GM12878 (cell line): Measurements from ENCODE around the gene CSH2. TPM values are rescaled to one million over a fixed set of nuclear protein-coding genes. Genes with fewer than 3 reads are reported as not detected.

Experiments
- BHLHE40 ChIP-seq, 2 experiments: fragments of 450-650 bp in 1 of 2; IDR thresholded peaks; 2 replicates each; pipeline ENCODE4 v1.6.1; 2011 to 2017; ENCODE audit warnings: low read depth in 2 of 2, borderline replicate concordance in 1 of 2, improper control_type of control experiment in 1 of 2, low read length in 1 of 2, mild to moderate bottlenecking in 1 of 2
- CBFB ChIP-seq: IDR thresholded peaks from 2 replicates; pipeline ENCODE4 v1.6.1; 2016; ENCODE audit warnings: antibody characterized with exemption, low read depth
- CBX5 ChIP-seq: sonication (generic); IDR thresholded peaks from 2 replicates; pipeline ENCODE4 v1.6.1; 2016; ENCODE audit warnings: low read depth, moderate library complexity, mild to moderate bottlenecking, inconsistent platforms
- CHD1 ChIP-seq: IDR thresholded peaks from 2 replicates; pipeline ENCODE4 v1.6.1; 2012; ENCODE audit warnings: low read depth, low read length, improper control_type of control experiment
- CREB1 ChIP-seq: IDR thresholded peaks from 2 replicates; pipeline ENCODE4 v1.6.1; 2012; ENCODE audit warnings: low read depth, mild to moderate bottlenecking, inconsistent platforms
- HDAC6 ChIP-seq: fragments of 200-600 bp; sonication (generic); IDR thresholded peaks from one replicate; pipeline ENCODE4 v1.8.0; 2017; ENCODE audit warnings: antibody characterized with exemption; ENCODE audit not compliant: unreplicated experiment
- IKZF1 ChIP-seq: fragments of 450-650 bp; conservative IDR thresholded peaks from 2 replicates; pipeline ENCODE4 v1.6.1; 2017; ENCODE audit warnings: antibody characterized with exemption, mild to moderate bottlenecking
- MTA2 ChIP-seq: fragments of 450-650 bp; IDR thresholded peaks from 2 replicates; pipeline ENCODE4 v1.6.1; 2016; ENCODE audit warnings: low read depth, mild to moderate bottlenecking, moderate library complexity
- NR2C2 ChIP-seq: IDR thresholded peaks from 2 replicates; pipeline ENCODE4 v1.6.1; 2011; ENCODE audit warnings: borderline replicate concordance, low read depth; ENCODE audit not compliant: control insufficient read depth, insufficient read length
- PRDM15 ChIP-seq: fragments of 450-650 bp; formaldehyde crosslinking; IDR thresholded peaks from 2 replicates; pipeline ENCODE4 v1.4.0; 2020; ENCODE audit warnings: mild to moderate bottlenecking, moderate library complexity
- RAD51 ChIP-seq: fragments of 450-650 bp; IDR thresholded peaks from 2 replicates; pipeline ENCODE4 v1.6.1; 2016; ENCODE audit warnings: moderate library complexity, mild to moderate bottlenecking, inconsistent platforms
- RB1 ChIP-seq: fragments of 450-650 bp; formaldehyde crosslinking; IDR thresholded peaks from 2 replicates; pipeline ENCODE4 v1.6.1; 2017; ENCODE audit warnings: mild to moderate bottlenecking, borderline replicate concordance
- RELB ChIP-seq: fragments of 450-650 bp; IDR thresholded peaks from 2 replicates; pipeline ENCODE4 v1.6.1; 2017; ENCODE audit warnings: low read depth, mild to moderate bottlenecking, moderate library complexity
- SREBF1 ChIP-seq: IDR thresholded peaks from 2 replicates; pipeline ENCODE4 v1.6.1; 2012; ENCODE audit warnings: mild to moderate bottlenecking, low read length
- STAT3 ChIP-seq: IDR thresholded peaks from 2 replicates; pipeline ENCODE4 v1.6.1; 2011; ENCODE audit warnings: low read depth, low read length, improper control_type of control experiment
- TARDBP ChIP-seq: IDR thresholded peaks from 2 replicates; pipeline ENCODE4 v1.6.1; 2016; ENCODE audit warnings: borderline replicate concordance
- ZNF217 ChIP-seq: fragments of 450-650 bp; IDR thresholded peaks from 2 replicates; pipeline ENCODE4 v1.6.1; 2017; ENCODE audit warnings: antibody characterized with exemption, mild to moderate bottlenecking
- ZNF24 ChIP-seq: fragments of 450-650 bp; IDR thresholded peaks from 2 replicates; pipeline ENCODE4 v1.6.1; 2017; ENCODE audit warnings: antibody characterized with exemption, mild to moderate bottlenecking
- ZNF687 ChIP-seq: fragments of 450-650 bp; IDR thresholded peaks from 2 replicates; pipeline ENCODE4 v1.6.1; 2017; ENCODE audit warnings: mild to moderate bottlenecking, moderate library complexity
- polyA plus RNA-seq, 11 experiments: library from polyadenylated mRNA; depleted of rRNA in 4 of 11; unstranded in 6 of 11; stranded (reverse) in 5 of 11; fragments of >200 nt; fragmentation: Nextera tagmentation in 4 of 11; fragmentation: Illumina TruSeq in 1 of 11; extraction: Ambion mirVana in 4 of 11; extraction: Trizol in 1 of 11; gene quantifications; 1 replicate in 1 of 11; 2 replicates in 10 of 11; pipeline versions ENCODE4 v1.2.1 to v1.2.3, GENCODE V29; 2011 to 2016; ENCODE audit warnings: inconsistent platforms in 2 of 11, missing spikeins in 2 of 11, low read depth in 1 of 11
- total RNA-seq, 4 experiments: library from RNA; depleted of rRNA in 3 of 4; stranded (reverse); fragments of >200 nt in 3 of 4; fragmentation: Illumina TruSeq in 1 of 4; extraction: Trizol in 1 of 4; gene quantifications; 2 replicates each; pipeline versions ENCODE4 v1.2.1 to v1.2.3, GENCODE V29; 2013 to 2021

CSH2 gene
- total and polyA plus RNA-seq, 10 of the 15 experiments (the other 5 are each of a cell fraction or from before 2014, with no cell fraction given), result not detected

GRCh38 chr17:63848834-63849689 lies 24.4 kb downstream of the CSH2 start (continued):
- TF ChIP-seq ZNF24 (no peak), IKZF1 (peak; percentile 46; the same call in 1 of the 2 replicates), RB1 (peak; percentile 73; the same call in 1 of the 2 replicates), CHD1 (peak; percentile 98), RAD51 (peak; percentile 90), TARDBP (no peak), STAT3 (no peak), BHLHE40 (IDR thresholded peaks at IDR 0.05; ENCODE audit: borderline replicate concordance in 1 of 2, low read depth in 2 of 2, low read length in 1 of 2) (peak; percentile 96 to 98), HDAC6 (no peak), CBFB (peak; percentile 84; the same call in 1 of the 2 replicates), SREBF1 (peak; percentile 97), ZNF687 (peak; percentile 96), MTA2 (no peak), PRDM15 (CRISPR knock-in tag) (no peak), ZNF217 (no peak; the same call in 1 of the 2 replicates), RELB (peak; percentile 93), NR2C2 (no peak), CREB1 (peak; percentile 97), CBX5 (no peak)
